KG1 (cell line): ENCODE results near the gene VASN.

Experiments used
- DNase-seq: peaks from one replicate; lab custom pipeline; 2025; lab: John Stamatoyannopoulos, UW

VASN gene

GRCh38 chr16:4403133-4403949 is 31.7 kb downstream of the VASN start:
- no peak for DNase-seq

GRCh38 chr16:4404247-4404966 is 32.8 kb downstream of the VASN start:
- DNase-seq: no peak

GRCh38 chr16:4404967-4405696 is 33.5 kb downstream of the VASN start:
- DNase-seq: no peak

- DNase-seq: no peak
Measured at GRCh38 chr16:4407543-4408322, 36.1 kb downstream of the VASN start.

GRCh38 chr16:4408323-4408690 is 36.7 kb downstream of the VASN start:
- no peak for DNase-seq

GRCh38 chr16:4409081-4409932 is 37.7 kb downstream of the VASN start:
- DNase-seq: no peak

- DNase-seq: no peak
Measured at GRCh38 chr16:4410335-4411075, 38.9 kb downstream of the VASN start.

- no peak for DNase-seq
Measured at GRCh38 chr16:4411684-4412083, 40.0 kb downstream of the VASN start.

- DNase-seq: no peak
Measured at GRCh38 chr16:4412159-4412558, 40.5 kb downstream of the VASN start.

GRCh38 chr16:4412854-4413253 is 41.2 kb downstream of the VASN start:
- no peak for DNase-seq

- DNase-seq: no peak
Measured at GRCh38 chr16:4414187-4414917, 42.7 kb downstream of the VASN start.

GRCh38 chr16:4415538-4416199 is 44.0 kb downstream of the VASN start:
- DNase-seq: peak; percentile 78

GRCh38 chr16:4416200-4417032 is 44.8 kb downstream of the VASN start, which contains the start of gene CORO7:
Gene CORO7, minus strand, starts transcription at chr16:4416596. Its CDS starts 78 bp downstream, at chr16:4416518.
- peak; percentile 84 for DNase-seq

GRCh38 chr16:4419402-4419959 is 47.8 kb downstream of the VASN start:
- no peak for DNase-seq

- DNase-seq: no peak
Measured at GRCh38 chr16:4420505-4421105, 49.0 kb downstream of the VASN start.

- DNase-seq: peak; percentile 99
Measured at GRCh38 chr16:4425378-4426020, 53.9 kb downstream of the VASN start, which contains the start of gene DNAJA3. Gene DNAJA3, plus strand, starts transcription at chr16:4425868. Its CDS starts 14 bp downstream, at chr16:4425882.
